ENCODE measurements around the gene SPATA19.

SPATA19 gene

GRCh38 chr11:133818302-133818701 is 27.0 kb downstream of the SPATA19 start:
- no peaks in the 10 kb centered on the region for H3K9me3 ChIP-seq (ENCODE audit: control insufficient read depth, insufficient read depth, low read length)
- no peak overlapping the region for H3K4me3 ChIP-seq (ENCODE audit: low read length)
- H3K27ac ChIP-seq (ENCODE audit: low read length): no peak overlapping the region
- no CpG with 5 or more reads among the region's 12 CpGs for WGBS (ENCODE audit: insufficient coverage, insufficient read length)
- DNase-seq (ENCODE audit: low read depth, low spot score): no peak
- H3K27me3 ChIP-seq (ENCODE audit: control insufficient read depth, insufficient read depth, low read length): no peaks in the 10 kb centered on the region
- no peaks in the 10 kb centered on the region for H3K36me3 ChIP-seq (ENCODE audit: control insufficient read depth, insufficient read depth, low read length)
- H3K4me1 ChIP-seq (ENCODE audit: control insufficient read depth, insufficient read depth, low read length): peaks cover 2% of the 10 kb centered on the region; the same call in 1 of the 2 replicates

GRCh38 chr11:133817449-133817848 is 27.9 kb downstream of the SPATA19 start:
- no CpG with 5 or more reads among the region's 7 CpGs for WGBS (ENCODE audit: insufficient coverage, insufficient read length)
- H3K4me3 ChIP-seq (ENCODE audit: low read length): no peak overlapping the region
- H3K4me1 ChIP-seq (ENCODE audit: control insufficient read depth, insufficient read depth, low read length): peaks cover 2% of the 10 kb centered on the region; the same call in 1 of the 2 replicates
- no peak for DNase-seq (ENCODE audit: low read depth, low spot score)
- H3K27ac ChIP-seq (ENCODE audit: low read length): no peak overlapping the region
- no peaks in the 10 kb centered on the region for H3K9me3 ChIP-seq (ENCODE audit: control insufficient read depth, insufficient read depth, low read length)
- no peaks in the 10 kb centered on the region for H3K27me3 ChIP-seq (ENCODE audit: control insufficient read depth, insufficient read depth, low read length)
- H3K36me3 ChIP-seq (ENCODE audit: control insufficient read depth, insufficient read depth, low read length): no peaks in the 10 kb centered on the region

GRCh38 chr11:133816146-133816870 is 29.0 kb downstream of the SPATA19 start:
- Histone ChIP-seq H3K9me3 (ENCODE audit: control insufficient read depth, insufficient read depth, low read length) (no peaks in the 10 kb centered on the region), H3K4me1 (ENCODE audit: control insufficient read depth, insufficient read depth, low read length) (no peaks in the 10 kb centered on the region; the same call in 1 of the 2 replicates), H3K27ac (ENCODE audit: low read length) (no peak overlapping the region), H3K36me3 (ENCODE audit: control insufficient read depth, insufficient read depth, low read length) (no peaks in the 10 kb centered on the region), H3K4me3 (ENCODE audit: low read length) (no peak overlapping the region), H3K27me3 (ENCODE audit: control insufficient read depth, insufficient read depth, low read length) (no peaks in the 10 kb centered on the region)
- WGBS (ENCODE audit: insufficient coverage, insufficient read length): no CpG with 5 or more reads among the region's 5 CpGs
- no peak for DNase-seq (ENCODE audit: low read depth, low spot score)

GRCh38 chr11:133815636-133816035 is 29.7 kb downstream of the SPATA19 start:
- WGBS (ENCODE audit: insufficient coverage, insufficient read length): no CpG with 5 or more reads among the region's 5 CpGs
- no peak for DNase-seq (ENCODE audit: low read depth, low spot score)
- Histone ChIP-seq H3K27me3 (ENCODE audit: control insufficient read depth, insufficient read depth, low read length) (no peaks in the 10 kb centered on the region), H3K4me3 (ENCODE audit: low read length) (no peak overlapping the region), H3K4me1 (ENCODE audit: control insufficient read depth, insufficient read depth, low read length) (no peaks in the 10 kb centered on the region; the same call in 1 of the 2 replicates), H3K9me3 (ENCODE audit: control insufficient read depth, insufficient read depth, low read length) (no peaks in the 10 kb centered on the region), H3K27ac (ENCODE audit: low read length) (no peak overlapping the region), H3K36me3 (ENCODE audit: control insufficient read depth, insufficient read depth, low read length) (no peaks in the 10 kb centered on the region)

GRCh38 chr11:133814588-133815100 is 30.7 kb downstream of the SPATA19 start:
- no peak for DNase-seq (ENCODE audit: low read depth, low spot score)
- Histone ChIP-seq H3K27me3 (ENCODE audit: control insufficient read depth, insufficient read depth, low read length) (no peaks in the 10 kb centered on the region), H3K4me1 (ENCODE audit: control insufficient read depth, insufficient read depth, low read length) (peaks cover 2% of the 10 kb centered on the region), H3K27ac (ENCODE audit: low read length) (no peak overlapping the region), H3K36me3 (ENCODE audit: control insufficient read depth, insufficient read depth, low read length) (no peaks in the 10 kb centered on the region), H3K9me3 (ENCODE audit: control insufficient read depth, insufficient read depth, low read length) (no peaks in the 10 kb centered on the region), H3K4me3 (ENCODE audit: low read length) (no peak overlapping the region)
- no CpG with 5 or more reads among the region's 8 CpGs for WGBS (ENCODE audit: insufficient coverage, insufficient read length)

GRCh38 chr11:133811850-133812685 is 33.2 kb downstream of the SPATA19 start:
- no peaks in the 10 kb centered on the region for H3K36me3 ChIP-seq (ENCODE audit: control insufficient read depth, insufficient read depth, low read length)
- H3K27me3 ChIP-seq (ENCODE audit: control insufficient read depth, insufficient read depth, low read length): no peaks in the 10 kb centered on the region
- H3K9me3 ChIP-seq (ENCODE audit: control insufficient read depth, insufficient read depth, low read length): no peaks in the 10 kb centered on the region
- no CpG with 5 or more reads among the region's 10 CpGs for WGBS (ENCODE audit: insufficient coverage, insufficient read length)
- no peak for DNase-seq (ENCODE audit: low read depth, low spot score)
- no peak overlapping the region for H3K27ac ChIP-seq (ENCODE audit: low read length)
- H3K4me3 ChIP-seq (ENCODE audit: low read length): no peak overlapping the region
- peaks cover 2% of the 10 kb centered on the region for H3K4me1 ChIP-seq (ENCODE audit: control insufficient read depth, insufficient read depth, low read length)

- no peak overlapping the region for H3K4me3 ChIP-seq (ENCODE audit: low read length)
- H3K4me1 ChIP-seq (ENCODE audit: control insufficient read depth, insufficient read depth, low read length): peaks cover 2% of the 10 kb centered on the region
- H3K36me3 ChIP-seq (ENCODE audit: control insufficient read depth, insufficient read depth, low read length): no peaks in the 10 kb centered on the region
- no peak for DNase-seq (ENCODE audit: low read depth, low spot score)
- H3K27me3 ChIP-seq (ENCODE audit: control insufficient read depth, insufficient read depth, low read length): no peaks in the 10 kb centered on the region
- H3K27ac ChIP-seq (ENCODE audit: low read length): no peak overlapping the region
- H3K9me3 ChIP-seq (ENCODE audit: control insufficient read depth, insufficient read depth, low read length): no peaks in the 10 kb centered on the region
- no CpG with 5 or more reads among the region's 7 CpGs for WGBS (ENCODE audit: insufficient coverage, insufficient read length)
These were observed 34.5 kb downstream of the SPATA19 start for GRCh38 chr11:133810766-133811165.

GRCh38 chr11:133809569-133810491 is 35.5 kb downstream of the SPATA19 start:
- Histone ChIP-seq H3K4me3 (ENCODE audit: low read length) (no peak overlapping the region), H3K36me3 (ENCODE audit: control insufficient read depth, insufficient read depth, low read length) (no peaks in the 10 kb centered on the region)
- no CpG with 5 or more reads among the region's 23 CpGs for WGBS (ENCODE audit: insufficient coverage, insufficient read length)

GRCh38 chr11:133808393-133809140 is 36.7 kb downstream of the SPATA19 start:
- WGBS (ENCODE audit: insufficient coverage, insufficient read length): no CpG with 5 or more reads among the region's 13 CpGs
- DNase-seq (ENCODE audit: low read depth, low spot score): no peak

More at GRCh38 chr11:133809569-133810491, 35.5 kb downstream of the SPATA19 start:
- Histone ChIP-seq H3K27me3 (ENCODE audit: control insufficient read depth, insufficient read depth, low read length) (no peaks in the 10 kb centered on the region), H3K9me3 (ENCODE audit: control insufficient read depth, insufficient read depth, low read length) (no peaks in the 10 kb centered on the region), H3K27ac (ENCODE audit: low read length) (no peak overlapping the region), H3K4me1 (ENCODE audit: control insufficient read depth, insufficient read depth, low read length) (peaks cover 2% of the 10 kb centered on the region)
- DNase-seq (ENCODE audit: low read depth, low spot score): no peak

More at GRCh38 chr11:133808393-133809140, 36.7 kb downstream of the SPATA19 start:
- H3K9me3 ChIP-seq (ENCODE audit: control insufficient read depth, insufficient read depth, low read length): no peaks in the 10 kb centered on the region
- H3K27me3 ChIP-seq (ENCODE audit: control insufficient read depth, insufficient read depth, low read length): no peaks in the 10 kb centered on the region
- no peak overlapping the region for H3K4me3 ChIP-seq (ENCODE audit: low read length)
- H3K27ac ChIP-seq (ENCODE audit: low read length): no peak overlapping the region
- peaks cover 2% of the 10 kb centered on the region for H3K4me1 ChIP-seq (ENCODE audit: control insufficient read depth, insufficient read depth, low read length)
- H3K36me3 ChIP-seq (ENCODE audit: control insufficient read depth, insufficient read depth, low read length): no peaks in the 10 kb centered on the region
